Prostate gland (tissue), 2 donors: ENCODE data around the gene PRR20B. TPM values are rescaled to one million over a fixed set of nuclear protein-coding genes. Genes with fewer than 3 reads are reported as not detected.
"Not testable (repeated sequence)": the region's sequence is repeated elsewhere in the genome, so short reads cannot be mapped to it uniquely, and the experiment has no call there.

Experiments
- DNase-seq: peaks from one replicate; pipeline ENCODE4 v3.0.0-alpha.2; 2019; ENCODE audit warnings: low spot score
- H3K27ac ChIP-seq, 2 donors: fragments of 200-600 bp; sonication (generic); 2 replicates each; pipeline ENCODE4 v1.5.1; 2017 to 2019
- H3K27me3 ChIP-seq: fragments of 200-600 bp; sonication (generic); replicated peaks from 2 replicates; pipeline ENCODE4 v1.5.1; 2019; ENCODE audit not compliant: insufficient read depth
- H3K36me3 ChIP-seq, 2 donors: fragments of 200-600 bp; sonication (generic); 1 replicate in 1 of 2; 2 replicates in 1 of 2; pipeline versions ENCODE4 v1.5.1 to v1.8.1; 2017 to 2019
- H3K4me1 ChIP-seq: fragments of 200-600 bp; sonication (generic); replicated peaks from 2 replicates; pipeline ENCODE4 v1.5.1; 2019
- H3K4me3 ChIP-seq, 2 donors: fragments of 200-600 bp; sonication (generic); 2 replicates each; pipeline ENCODE4 v1.5.1; 2017 to 2019
- H3K9me3 ChIP-seq: fragments of 200-600 bp; sonication (generic); 2 replicates; pipeline ENCODE4 v1.5.1; 2017
- CTCF ChIP-seq, 4 experiments: fragments of 200-600 bp in 2 of 4; fragments of 450-650 bp in 2 of 4; sonication (generic) in 2 of 4; IDR thresholded peaks; 1 replicate in 3 of 4; 2 replicates in 1 of 4; pipeline ENCODE4 v1.5.1; 2016 to 2019; ENCODE audit warnings: antibody characterized with exemption in 4 of 4, mild to moderate bottlenecking in 2 of 4, moderate library complexity in 2 of 4
- POLR2A ChIP-seq: fragments of 450-650 bp; IDR thresholded peaks from one replicate; pipeline ENCODE4 v1.6.1; 2016; ENCODE audit warnings: antibody characterized with exemption, mild to moderate bottlenecking
- POLR2AphosphoS5 ChIP-seq: sonication (generic); formaldehyde crosslinking; IDR thresholded peaks from one replicate; pipeline ENCODE4 v1.6.1; 2017; ENCODE audit warnings: antibody characterized with exemption
- WGBS: methylation state at CpG from one replicate; pipeline ENCODE4 v1.1.5; 2018; 5-methylcytosine and 5-hydroxymethylcytosine counted together
- intact Hi-C: fragments of 100-400 bp; cut with DNase I; formaldehyde crosslinking; loops from one replicate; pipeline ENCODE4 v1.14.2; 2022
- total RNA-seq, 2 donors: library from RNA; depleted of rRNA; stranded (reverse); fragments of >200 nt; gene quantifications; one replicate each; pipeline ENCODE4 v1.1.0, GENCODE V29; 2016

Gene PRR20B
- not detected for total RNA-seq

GRCh38 chr13:57147188-57147587 is at the start of gene PRR20B:
TSS of gene PRR20B (plus strand) at chr13:57147488. CDS start at chr13:57147875, 387 bp downstream.
- H3K27ac ChIP-seq, H3K4me3 ChIP-seq, H3K9me3 ChIP-seq, intact Hi-C loops, H3K36me3 ChIP-seq, H3K4me1 ChIP-seq, DNase-seq, H3K27me3 ChIP-seq: not testable (repeated sequence)
- no CpG with 5 or more reads among the region's 22 CpGs for WGBS

DNA sequence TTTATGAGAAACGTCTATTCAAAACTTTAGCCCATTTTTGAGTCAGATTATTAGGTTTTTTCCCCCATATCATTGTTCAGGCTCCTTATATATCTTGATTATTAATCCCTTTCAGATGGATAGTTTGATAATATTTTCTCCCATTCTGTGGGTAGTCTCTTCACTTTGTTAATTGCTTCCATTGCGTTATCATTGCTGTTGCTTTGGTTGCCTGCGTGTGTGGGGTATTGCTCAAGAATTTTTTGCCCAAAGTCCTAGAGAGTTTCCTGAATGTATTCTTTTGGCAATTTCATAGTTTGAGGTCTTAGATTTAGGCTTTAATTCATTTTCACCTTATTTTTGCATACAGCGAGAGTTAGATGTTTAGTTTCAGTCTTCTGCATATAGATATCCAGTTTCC is 32.3 kb upstream of the PRR20B start:
- intact Hi-C loops, result no loop called here
- 91% methylated on average over 4 of the region's 4 CpGs for WGBS
- H3K4me3 ChIP-seq, result no peak overlapping the region
- no peak for TF ChIP-seq POLR2A
- no peak for TF ChIP-seq CTCF (IDR thresholded peaks at IDR 0.05)
- no peak for TF ChIP-seq POLR2AphosphoS5
- DNase-seq, result no peak
- H3K27me3 ChIP-seq, result no peaks in the 10 kb centered on the region
- no peaks in the 10 kb centered on the region for H3K9me3 ChIP-seq
- no peaks in the 10 kb centered on the region for H3K36me3 ChIP-seq
- no peak overlapping the region for H3K27ac ChIP-seq
- no peaks in the 10 kb centered on the region for H3K4me1 ChIP-seq

GRCh38 chr13:57123681-57124080 is 23.6 kb upstream of the PRR20B start:
- H3K27me3 ChIP-seq, result no peaks in the 10 kb centered on the region
- TF ChIP-seq CTCF (IDR thresholded peaks at IDR 0.05), result no peak
- no peak for TF ChIP-seq POLR2AphosphoS5
- TF ChIP-seq POLR2A, result no peak
- intact Hi-C loops, result no loop called here
- 35% methylated on average over 1 of the region's 1 CpG for WGBS
- no peaks in the 10 kb centered on the region for H3K4me1 ChIP-seq
- H3K4me3 ChIP-seq, result no peak overlapping the region
- H3K27ac ChIP-seq, result no peak overlapping the region
- H3K36me3 ChIP-seq, result no peaks in the 10 kb centered on the region
- no peak for DNase-seq
- no peaks in the 10 kb centered on the region for H3K9me3 ChIP-seq

- Histone ChIP-seq H3K4me1 (no peaks in the 10 kb centered on the region), H3K4me3 (no peak overlapping the region), H3K9me3 (no peaks in the 10 kb centered on the region), H3K36me3 (no peaks in the 10 kb centered on the region), H3K27me3 (no peaks in the 10 kb centered on the region), H3K27ac (no peak overlapping the region)
- TF ChIP-seq POLR2A, result no peak
- TF ChIP-seq POLR2AphosphoS5, result no peak
- no peak for TF ChIP-seq CTCF (IDR thresholded peaks at IDR 0.05)
- intact Hi-C loops, result no loop called here
- DNase-seq, result no peak
- 92% methylated on average over 6 of the region's 6 CpGs for WGBS
Observed at GRCh38 chr13:57128909-57129308, 18.4 kb upstream of the PRR20B start.

DNA sequence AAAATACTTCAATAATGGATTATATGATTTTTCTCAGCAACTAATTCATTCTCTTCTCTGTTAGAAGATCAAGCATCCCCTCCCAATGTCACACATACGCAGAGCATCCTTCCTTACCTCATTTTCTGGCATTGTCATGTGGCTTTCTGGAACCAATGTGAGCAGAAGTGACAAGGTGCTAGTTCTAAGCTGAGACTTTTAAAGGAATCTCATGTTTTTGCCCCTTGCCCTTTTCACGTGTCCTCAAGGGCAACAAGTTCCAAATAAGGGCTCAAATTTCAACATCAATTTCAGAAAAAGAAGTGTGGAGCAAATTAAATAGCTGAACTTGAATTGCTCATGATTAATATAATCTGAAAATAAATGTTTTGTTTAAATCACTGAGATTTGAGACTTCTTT is 11.2 kb upstream of the PRR20B start:
- TF ChIP-seq POLR2A (no peak), CTCF (IDR thresholded peaks at IDR 0.05) (no peak), POLR2AphosphoS5 (no peak)
- no peaks in the 10 kb centered on the region for H3K9me3 ChIP-seq
- H3K36me3 ChIP-seq, result no peaks in the 10 kb centered on the region
- no peaks in the 10 kb centered on the region for H3K4me1 ChIP-seq
- no peak overlapping the region for H3K27ac ChIP-seq
- no peak for DNase-seq
- 52% methylated on average over 2 of the region's 2 CpGs for WGBS
- H3K27me3 ChIP-seq, result no peaks in the 10 kb centered on the region
- no peak overlapping the region for H3K4me3 ChIP-seq
- intact Hi-C loops, result no loop called here
